HEK293 (cell line): ENCODE measurements around the gene SCD.

Experiments
- CTCF ChIA-PET: fragments of 350-600 bp; formaldehyde crosslinking; extraction: SDS; loops from one replicate; lab custom pipeline; 2021; ENCODE audit warnings: antibody characterized with exemption; lab: Yijun Ruan, JAX
- POLR2A ChIA-PET: fragments of 300-600 bp; formaldehyde crosslinking; extraction: SDS; loops from one replicate; lab custom pipeline; 2020; ENCODE audit warnings: antibody characterized with exemption, inconsistent platforms; lab: Yijun Ruan, JAX
- H3K27ac ChIP-seq: fragments of 200-500 bp; sonication (Bioruptor generic); 2 replicates; pipeline ENCODE4 v1.5.1; 2014; ENCODE audit warnings: low read depth, low read length, control low read depth, inconsistent platforms; ENCODE audit errors: extremely low read depth
- H3K36me3 ChIP-seq, 2 experiments: fragments of 200-500 bp in 1 of 2; sonication (Bioruptor generic) in 1 of 2; 1 replicate in 1 of 2; 2 replicates in 1 of 2; pipeline ENCODE4 v1.5.1; 2014 to 2017; ENCODE audit warnings: inconsistent platforms in 2 of 2, low read length in 2 of 2; ENCODE audit not compliant: control insufficient read depth in 2 of 2, insufficient read depth in 1 of 2
- H3K4me1 ChIP-seq: fragments of 200-500 bp; sonication (Bioruptor generic); 2 replicates; pipeline ENCODE4 v1.5.1; 2014; ENCODE audit warnings: mild to moderate bottlenecking, low read length, inconsistent platforms; ENCODE audit not compliant: control insufficient read depth, insufficient read depth
- H3K4me3 ChIP-seq: 2 replicates; pipeline ENCODE4 v1.5.1; 2011; ENCODE audit warnings: low read depth, mild to moderate bottlenecking, control low read depth, low read length, moderate library complexity
- H3K9me3 ChIP-seq: fragments of 200-500 bp; sonication (Bioruptor generic); 2 replicates; pipeline ENCODE4 v1.5.1; 2014; ENCODE audit warnings: low read depth, low read length, inconsistent platforms; ENCODE audit not compliant: control insufficient read depth, insufficient read depth
- GFI1B ChIP-seq: fragments of 450-650 bp; formaldehyde crosslinking; IDR thresholded peaks from 2 replicates; pipeline ENCODE4 v1.5.1; 2016; ENCODE audit warnings: missing biosample characterization, missing genetic modification characterization
- GLI4 ChIP-seq: fragments of 450-650 bp; formaldehyde crosslinking; IDR thresholded peaks from 2 replicates; pipeline ENCODE4 v1.5.1; 2016; ENCODE audit warnings: missing biosample characterization, missing genetic modification characterization
- KLF16 ChIP-seq: fragments of 450-650 bp; formaldehyde crosslinking; IDR thresholded peaks from 2 replicates; pipeline ENCODE4 v1.5.1; 2017; ENCODE audit warnings: missing biosample characterization, missing genetic modification characterization
- KLF7 ChIP-seq: fragments of 450-650 bp; formaldehyde crosslinking; IDR thresholded peaks from 2 replicates; pipeline ENCODE4 v1.5.1; 2016; ENCODE audit warnings: missing biosample characterization, missing genetic modification characterization, borderline replicate concordance
- RBAK ChIP-seq: fragments of 450-650 bp; formaldehyde crosslinking; IDR thresholded peaks from 2 replicates; pipeline ENCODE4 v1.5.1; 2016; ENCODE audit warnings: missing biosample characterization, missing genetic modification characterization
- SP3 ChIP-seq: fragments of 450-650 bp; formaldehyde crosslinking; IDR thresholded peaks from 2 replicates; pipeline ENCODE4 v1.5.1; 2016; ENCODE audit warnings: missing biosample characterization, missing genetic modification characterization
- TCF7L2 ChIP-seq: IDR thresholded peaks from 2 replicates; pipeline ENCODE4 v1.6.1; 2011; ENCODE audit warnings: low read depth, mild to moderate bottlenecking, inconsistent platforms, low read length, moderate library complexity, borderline replicate concordance
- ZBTB21 ChIP-seq: fragments of 450-650 bp; formaldehyde crosslinking; IDR thresholded peaks from 2 replicates; pipeline ENCODE4 v1.5.1; 2017; ENCODE audit warnings: missing biosample characterization, missing genetic modification characterization
- ZFHX2 ChIP-seq: fragments of 450-650 bp; formaldehyde crosslinking; conservative IDR thresholded peaks from 2 replicates; pipeline ENCODE4 v1.5.1; 2016; ENCODE audit warnings: missing biosample characterization, missing genetic modification characterization
- ZNF211 ChIP-seq: fragments of 450-650 bp; formaldehyde crosslinking; IDR thresholded peaks from 2 replicates; pipeline ENCODE4 v1.5.1; 2016; ENCODE audit warnings: low read depth, missing biosample characterization, missing genetic modification characterization
- ZNF223 ChIP-seq: fragments of 450-650 bp; formaldehyde crosslinking; IDR thresholded peaks from 2 replicates; pipeline ENCODE4 v1.5.1; 2016; ENCODE audit warnings: missing biosample characterization, missing genetic modification characterization
- ZNF311 ChIP-seq: fragments of 450-650 bp; formaldehyde crosslinking; IDR thresholded peaks from 2 replicates; pipeline ENCODE4 v1.5.1; 2017; ENCODE audit warnings: missing biosample characterization, missing genetic modification characterization, borderline replicate concordance
- ZNF404 ChIP-seq: fragments of 450-650 bp; formaldehyde crosslinking; IDR thresholded peaks from 2 replicates; pipeline ENCODE4 v1.5.1; 2017; ENCODE audit warnings: missing biosample characterization, missing genetic modification characterization
- ZNF521 ChIP-seq: fragments of 450-650 bp; formaldehyde crosslinking; IDR thresholded peaks from 2 replicates; pipeline ENCODE4 v1.5.1; 2017; ENCODE audit warnings: missing biosample characterization, mild to moderate bottlenecking, missing genetic modification characterization
- ZNF529 ChIP-seq: fragments of 450-650 bp; formaldehyde crosslinking; IDR thresholded peaks from 2 replicates; pipeline ENCODE4 v1.5.1; 2017; ENCODE audit warnings: missing genetic modification characterization, missing biosample characterization; ENCODE audit not compliant: insufficient replicate concordance
- ZNF785 ChIP-seq: fragments of 450-650 bp; formaldehyde crosslinking; IDR thresholded peaks from 2 replicates; pipeline ENCODE4 v1.5.1; 2016; ENCODE audit warnings: missing biosample characterization, missing genetic modification characterization
- ZNF837 ChIP-seq: fragments of 450-650 bp; formaldehyde crosslinking; IDR thresholded peaks from 2 replicates; pipeline ENCODE4 v1.5.1; 2016; ENCODE audit warnings: missing biosample characterization, missing genetic modification characterization
- ZXDB ChIP-seq: fragments of 450-650 bp; formaldehyde crosslinking; IDR thresholded peaks from 2 replicates; pipeline ENCODE4 v1.5.1; 2016; ENCODE audit warnings: missing biosample characterization, missing genetic modification characterization
- TF ChIP-seq, protein P1 (sequence below): fragments of 450-650 bp; formaldehyde crosslinking; IDR thresholded peaks from 2 replicates; pipeline ENCODE4 v1.5.1; 2016; ENCODE audit warnings: missing biosample characterization, missing genetic modification characterization
- TF ChIP-seq, protein P2 (sequence below): fragments of 450-650 bp; formaldehyde crosslinking; IDR thresholded peaks from 2 replicates; pipeline ENCODE4 v1.5.1; 2017; ENCODE audit warnings: missing biosample characterization, missing genetic modification characterization
- TF ChIP-seq, protein P3 (sequence below): fragments of 450-650 bp; formaldehyde crosslinking; IDR thresholded peaks from 2 replicates; pipeline ENCODE4 v1.5.1; 2016; ENCODE audit warnings: missing biosample characterization, missing genetic modification characterization, borderline replicate concordance
- TF ChIP-seq, protein P4 (sequence below): fragments of 450-650 bp; formaldehyde crosslinking; IDR thresholded peaks from 2 replicates; pipeline ENCODE4 v1.5.1; 2017; ENCODE audit warnings: missing biosample characterization, missing genetic modification characterization
- TF ChIP-seq, protein P5 (sequence below): fragments of 450-650 bp; formaldehyde crosslinking; IDR thresholded peaks from 2 replicates; pipeline ENCODE4 v1.5.1; 2016; ENCODE audit warnings: missing biosample characterization, missing genetic modification characterization
- TF ChIP-seq, protein P6 (sequence below): fragments of 450-650 bp; formaldehyde crosslinking; IDR thresholded peaks from 2 replicates; pipeline ENCODE4 v1.5.1; 2016; ENCODE audit warnings: missing biosample characterization, missing genetic modification characterization

Gene SCD

DNA sequence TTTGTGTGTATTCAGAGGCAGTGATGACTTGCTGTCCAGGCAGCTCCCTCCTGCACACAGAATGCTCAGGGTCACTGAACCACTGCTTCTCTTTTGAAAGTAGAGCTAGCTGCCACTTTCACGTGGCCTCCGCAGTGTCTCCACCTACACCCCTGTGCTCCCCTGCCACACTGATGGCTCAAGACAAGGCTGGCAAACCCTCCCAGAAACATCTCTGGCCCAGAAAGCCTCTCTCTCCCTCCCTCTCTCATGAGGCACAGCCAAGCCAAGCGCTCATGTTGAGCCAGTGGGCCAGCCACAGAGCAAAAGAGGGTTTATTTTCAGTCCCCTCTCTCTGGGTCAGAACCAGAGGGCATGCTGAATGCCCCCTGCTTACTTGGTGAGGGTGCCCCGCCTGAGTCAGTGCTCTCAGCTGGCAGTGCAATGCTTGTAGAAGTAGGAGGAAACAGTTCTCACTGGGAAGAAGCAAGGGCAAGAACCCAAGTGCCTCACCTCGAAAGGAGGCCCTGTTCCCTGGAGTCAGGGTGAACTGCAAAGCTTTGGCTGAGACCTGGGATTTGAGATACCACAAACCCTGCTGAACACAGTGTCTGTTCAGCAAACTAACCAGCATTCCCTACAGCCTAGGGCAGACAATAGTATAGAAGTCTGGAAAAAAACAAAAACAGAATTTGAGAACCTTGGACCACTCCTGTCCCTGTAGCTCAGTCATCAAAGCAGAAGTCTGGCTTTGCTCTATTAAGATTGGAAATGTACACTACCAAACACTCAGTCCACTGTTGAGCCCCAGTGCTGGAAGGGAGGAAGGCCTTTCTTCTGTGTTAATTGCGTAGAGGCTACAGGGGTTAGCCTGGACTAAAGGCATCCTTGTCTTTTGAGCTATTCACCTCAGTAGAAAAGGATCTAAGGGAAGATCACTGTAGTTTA lies 15.8 kb downstream of the SCD start:
- Histone ChIP-seq H3K36me3 (peaks cover 31 to 45% of the 10 kb centered on the region in 2 experiments), H3K4me3 (no peak overlapping the region), H3K9me3 (no peaks in the 10 kb centered on the region), H3K27ac (peak overlapping the region; percentile 52), H3K4me1 (peaks cover 16% of the 10 kb centered on the region)
- POLR2A ChIA-PET = interaction anchor here (0.9 to 3.4 kb wide), 4 partner anchors 11 to 76 kb away, joined by 4 to 15 read pairs (median 8); partner anchors contain the start of gene SCD
- CTCF ChIA-PET = interaction anchor here (1.0 to 4.2 kb wide), 2 partner anchors 21 to 70 kb away, joined by 3 to 18 read pairs; no protein-coding TSS in a partner anchor
- TF ChIP-seq ZNF211 (no peak), ZNF223 (tag by site-specific recombination) (no peak), ZNF521 (tag by site-specific recombination) (no peak), ZNF837 (tag by site-specific recombination) (no peak), TCF7L2 (no peak), GLI4 (tag by site-specific recombination) (no peak), GFI1B (tag by site-specific recombination) (no peak), ZXDB (tag by site-specific recombination) (no peak), ZNF529 (tag by site-specific recombination) (no peak), ZBTB21 (tag by site-specific recombination) (no peak), ZNF404 (no peak), ZFHX2 (tag by site-specific recombination) (no peak)
- TF ChIP-seq, protein P1, sequence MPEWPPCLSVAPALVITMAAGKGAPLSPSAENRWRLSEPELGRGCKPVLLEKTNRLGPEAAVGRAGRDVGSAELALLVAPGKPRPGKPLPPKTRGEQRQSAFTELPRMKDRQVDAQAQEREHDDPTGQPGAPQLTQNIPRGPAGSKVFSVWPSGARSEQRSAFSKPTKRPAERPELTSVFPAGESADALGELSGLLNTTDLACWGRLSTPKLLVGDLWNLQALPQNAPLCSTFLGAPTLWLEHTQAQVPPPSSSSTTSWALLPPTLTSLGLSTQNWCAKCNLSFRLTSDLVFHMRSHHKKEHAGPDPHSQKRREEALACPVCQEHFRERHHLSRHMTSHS (tag by site-specific recombination) = no peak
- TF ChIP-seq, protein P2, sequence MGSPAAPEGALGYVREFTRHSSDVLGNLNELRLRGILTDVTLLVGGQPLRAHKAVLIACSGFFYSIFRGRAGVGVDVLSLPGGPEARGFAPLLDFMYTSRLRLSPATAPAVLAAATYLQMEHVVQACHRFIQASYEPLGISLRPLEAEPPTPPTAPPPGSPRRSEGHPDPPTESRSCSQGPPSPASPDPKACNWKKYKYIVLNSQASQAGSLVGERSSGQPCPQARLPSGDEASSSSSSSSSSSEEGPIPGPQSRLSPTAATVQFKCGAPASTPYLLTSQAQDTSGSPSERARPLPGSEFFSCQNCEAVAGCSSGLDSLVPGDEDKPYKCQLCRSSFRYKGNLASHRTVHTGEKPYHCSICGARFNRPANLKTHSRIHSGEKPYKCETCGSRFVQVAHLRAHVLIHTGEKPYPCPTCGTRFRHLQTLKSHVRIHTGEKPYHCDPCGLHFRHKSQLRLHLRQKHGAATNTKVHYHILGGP (tag by site-specific recombination) = no peak
- TF ChIP-seq, protein P3, sequence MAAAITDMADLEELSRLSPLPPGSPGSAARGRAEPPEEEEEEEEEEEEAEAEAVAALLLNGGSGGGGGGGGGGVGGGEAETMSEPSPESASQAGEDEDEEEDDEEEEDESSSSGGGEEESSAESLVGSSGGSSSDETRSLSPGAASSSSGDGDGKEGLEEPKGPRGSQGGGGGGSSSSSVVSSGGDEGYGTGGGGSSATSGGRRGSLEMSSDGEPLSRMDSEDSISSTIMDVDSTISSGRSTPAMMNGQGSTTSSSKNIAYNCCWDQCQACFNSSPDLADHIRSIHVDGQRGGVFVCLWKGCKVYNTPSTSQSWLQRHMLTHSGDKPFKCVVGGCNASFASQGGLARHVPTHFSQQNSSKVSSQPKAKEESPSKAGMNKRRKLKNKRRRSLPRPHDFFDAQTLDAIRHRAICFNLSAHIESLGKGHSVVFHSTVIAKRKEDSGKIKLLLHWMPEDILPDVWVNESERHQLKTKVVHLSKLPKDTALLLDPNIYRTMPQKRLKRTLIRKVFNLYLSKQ (tag by site-specific recombination) = no peak
- TF ChIP-seq, protein P4, sequence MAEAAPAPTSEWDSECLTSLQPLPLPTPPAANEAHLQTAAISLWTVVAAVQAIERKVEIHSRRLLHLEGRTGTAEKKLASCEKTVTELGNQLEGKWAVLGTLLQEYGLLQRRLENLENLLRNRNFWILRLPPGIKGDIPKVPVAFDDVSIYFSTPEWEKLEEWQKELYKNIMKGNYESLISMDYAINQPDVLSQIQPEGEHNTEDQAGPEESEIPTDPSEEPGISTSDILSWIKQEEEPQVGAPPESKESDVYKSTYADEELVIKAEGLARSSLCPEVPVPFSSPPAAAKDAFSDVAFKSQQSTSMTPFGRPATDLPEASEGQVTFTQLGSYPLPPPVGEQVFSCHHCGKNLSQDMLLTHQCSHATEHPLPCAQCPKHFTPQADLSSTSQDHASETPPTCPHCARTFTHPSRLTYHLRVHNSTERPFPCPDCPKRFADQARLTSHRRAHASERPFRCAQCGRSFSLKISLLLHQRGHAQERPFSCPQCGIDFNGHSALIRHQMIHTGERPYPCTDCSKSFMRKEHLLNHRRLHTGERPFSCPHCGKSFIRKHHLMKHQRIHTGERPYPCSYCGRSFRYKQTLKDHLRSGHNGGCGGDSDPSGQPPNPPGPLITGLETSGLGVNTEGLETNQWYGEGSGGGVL (tag by site-specific recombination) = no peak
- TF ChIP-seq, protein P5, sequence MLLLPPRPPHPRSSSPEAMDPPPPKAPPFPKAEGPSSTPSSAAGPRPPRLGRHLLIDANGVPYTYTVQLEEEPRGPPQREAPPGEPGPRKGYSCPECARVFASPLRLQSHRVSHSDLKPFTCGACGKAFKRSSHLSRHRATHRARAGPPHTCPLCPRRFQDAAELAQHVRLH (tag by site-specific recombination) = no peak

DNA sequence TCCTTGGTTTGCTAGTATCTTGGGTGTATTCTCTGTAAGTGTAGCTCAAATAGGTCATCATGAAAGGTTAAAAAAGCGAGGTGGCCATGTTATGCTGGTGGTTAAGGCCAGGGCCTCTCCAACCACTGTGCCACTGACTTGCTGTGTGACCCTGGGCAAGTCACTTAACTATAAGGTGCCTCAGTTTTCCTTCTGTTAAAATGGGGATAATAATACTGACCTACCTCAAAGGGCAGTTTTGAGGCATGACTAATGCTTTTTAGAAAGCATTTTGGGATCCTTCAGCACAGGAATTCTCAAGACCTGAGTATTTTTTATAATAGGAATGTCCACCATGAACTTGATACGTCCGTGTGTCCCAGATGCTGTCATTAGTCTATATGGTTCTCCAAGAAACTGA lies 17.1 kb downstream of the SCD start:
- CTCF ChIA-PET = interaction anchor here (0.6 to 4.2 kb wide), 3 partner anchors 69 to 128 kb away, joined by 3 to 18 read pairs (median 5); no protein-coding TSS in a partner anchor
- Histone ChIP-seq H3K27ac (no peak overlapping the region), H3K36me3 (peaks cover 17 to 40% of the 10 kb centered on the region in 2 experiments), H3K4me3 (no peak overlapping the region), H3K4me1 (peaks cover 16% of the 10 kb centered on the region), H3K9me3 (no peaks in the 10 kb centered on the region)
- TF ChIP-seq ZNF311 (tag by site-specific recombination) = no peak
- TF ChIP-seq, protein P6, sequence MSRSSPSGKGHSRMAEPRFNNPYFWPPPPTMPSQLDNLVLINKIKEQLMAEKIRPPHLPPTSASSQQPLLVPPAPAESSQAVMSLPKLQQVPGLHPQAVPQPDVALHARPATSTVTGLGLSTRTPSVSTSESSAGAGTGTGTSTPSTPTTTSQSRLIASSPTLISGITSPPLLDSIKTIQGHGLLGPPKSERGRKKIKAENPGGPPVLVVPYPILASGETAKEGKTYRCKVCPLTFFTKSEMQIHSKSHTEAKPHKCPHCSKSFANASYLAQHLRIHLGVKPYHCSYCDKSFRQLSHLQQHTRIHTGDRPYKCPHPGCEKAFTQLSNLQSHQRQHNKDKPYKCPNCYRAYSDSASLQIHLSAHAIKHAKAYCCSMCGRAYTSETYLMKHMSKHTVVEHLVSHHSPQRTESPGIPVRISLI = no peak
- TF ChIP-seq KLF16 (tag by site-specific recombination) = no peak
- TF ChIP-seq ZNF785 = no peak
- TF ChIP-seq KLF7 = no peak
- TF ChIP-seq SP3 (tag by site-specific recombination) = no peak
- no peak for TF ChIP-seq RBAK (tag by site-specific recombination)
- POLR2A ChIA-PET = interaction anchor here (0.6 to 3.4 kb wide), 6 partner anchors 9 to 77 kb away, joined by 3 to 26 read pairs (median 5); partner anchors contain the start of gene SCD
